Ishikawa (cell line): ENCODE data around the gene EP300.

Experiments used
- CEBPB ChIP-seq: IDR thresholded peaks from 2 replicates; pipeline ENCODE4 v1.6.1; 2012
- CREB1 ChIP-seq: IDR thresholded peaks from 2 replicates; pipeline ENCODE4 v1.6.1; 2012; ENCODE audit warnings: low read depth
- EGR1 ChIP-seq: IDR thresholded peaks from 2 replicates; pipeline ENCODE4 v1.6.1; 2012
- EP300 ChIP-seq: IDR thresholded peaks from 2 replicates; pipeline ENCODE4 v1.6.1; 2012; ENCODE audit warnings: borderline replicate concordance
- FOXM1 ChIP-seq: IDR thresholded peaks from 2 replicates; pipeline ENCODE4 v1.6.1; 2012; ENCODE audit warnings: low read depth, borderline replicate concordance
- NFIC ChIP-seq: IDR thresholded peaks from 2 replicates; pipeline ENCODE4 v1.6.1; 2012
- RAD21 ChIP-seq: IDR thresholded peaks from 2 replicates; pipeline ENCODE4 v1.6.1; 2012; ENCODE audit warnings: low read depth
- REST ChIP-seq: IDR thresholded peaks from 2 replicates; pipeline ENCODE4 v1.6.1; 2012; ENCODE audit warnings: low read depth, mild to moderate bottlenecking
- TAF1 ChIP-seq: IDR thresholded peaks from 2 replicates; pipeline ENCODE4 v1.6.1; 2012; ENCODE audit warnings: low read depth, mild to moderate bottlenecking
- TCF12 ChIP-seq: IDR thresholded peaks from 2 replicates; pipeline ENCODE4 v1.6.1; 2012; ENCODE audit warnings: low read depth
- TEAD4 ChIP-seq: IDR thresholded peaks from 2 replicates; pipeline ENCODE4 v1.6.1; 2012
- USF1 ChIP-seq: IDR thresholded peaks from 2 replicates; pipeline ENCODE4 v1.6.1; 2012
- YY1 ChIP-seq: IDR thresholded peaks from 2 replicates; pipeline ENCODE4 v1.6.1; 2012; ENCODE audit warnings: low read depth
- ZBTB7A ChIP-seq: IDR thresholded peaks from 2 replicates; pipeline ENCODE4 v1.6.1; 2012; ENCODE audit warnings: low read depth
- TF ChIP-seq, protein P1 (sequence below): IDR thresholded peaks from 2 replicates; pipeline ENCODE4 v1.6.1; 2012

The EP300 gene

GRCh38 chr22:41116342-41116741 lies 23.9 kb downstream of the EP300 start:
- no peak for TF ChIP-seq CREB1
- TF ChIP-seq NFIC: no peak
- TF ChIP-seq TEAD4: no peak

DNA sequence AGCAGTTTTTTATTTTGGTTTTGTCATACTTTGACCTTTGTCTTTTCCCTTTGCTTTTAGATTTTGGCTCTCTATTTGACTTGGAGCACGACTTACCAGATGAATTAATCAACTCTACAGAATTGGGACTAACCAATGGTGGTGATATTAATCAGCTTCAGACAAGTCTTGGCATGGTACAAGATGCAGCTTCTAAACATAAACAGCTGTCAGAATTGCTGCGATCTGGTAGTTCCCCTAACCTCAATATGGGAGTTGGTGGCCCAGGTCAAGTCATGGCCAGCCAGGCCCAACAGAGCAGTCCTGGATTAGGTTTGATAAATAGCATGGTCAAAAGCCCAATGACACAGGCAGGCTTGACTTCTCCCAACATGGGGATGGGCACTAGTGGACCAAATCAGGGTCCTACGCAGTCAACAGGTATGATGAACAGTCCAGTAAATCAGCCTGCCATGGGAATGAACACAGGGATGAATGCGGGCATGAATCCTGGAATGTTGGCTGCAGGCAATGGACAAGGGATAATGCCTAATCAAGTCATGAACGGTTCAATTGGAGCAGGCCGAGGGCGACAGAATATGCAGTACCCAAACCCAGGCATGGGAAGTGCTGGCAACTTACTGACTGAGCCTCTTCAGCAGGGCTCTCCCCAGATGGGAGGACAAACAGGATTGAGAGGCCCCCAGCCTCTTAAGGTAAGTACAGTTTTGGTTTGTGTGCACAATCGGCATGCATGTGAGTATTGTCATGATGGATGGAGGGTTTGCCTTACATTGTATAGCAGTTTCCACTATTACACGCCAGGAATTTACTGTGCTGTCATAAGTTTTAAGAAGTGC lies 25.0 kb downstream of the EP300 start:
- TF ChIP-seq REST: no peak
- no peak for TF ChIP-seq CREB1
- no peak for TF ChIP-seq TEAD4
- no peak for TF ChIP-seq NFIC
- no peak for TF ChIP-seq FOXM1
- no peak for TF ChIP-seq USF1
- no peak for TF ChIP-seq YY1
- no peak for TF ChIP-seq CEBPB
- TF ChIP-seq, protein P1, sequence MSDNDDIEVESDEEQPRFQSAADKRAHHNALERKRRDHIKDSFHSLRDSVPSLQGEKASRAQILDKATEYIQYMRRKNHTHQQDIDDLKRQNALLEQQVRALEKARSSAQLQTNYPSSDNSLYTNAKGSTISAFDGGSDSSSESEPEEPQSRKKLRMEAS: no peak
- TF ChIP-seq TCF12: no peak
- TF ChIP-seq EP300: no peak
- no peak for TF ChIP-seq RAD21
- TF ChIP-seq ZBTB7A: no peak
- TF ChIP-seq TAF1: no peak

GRCh38 chr22:41123151-41123550 lies 30.8 kb downstream of the EP300 start:
- TF ChIP-seq TAF1: no peak
- no peak for TF ChIP-seq YY1
- no peak for TF ChIP-seq CREB1
- TF ChIP-seq EGR1: no peak
- TF ChIP-seq EP300: no peak
- TF ChIP-seq, protein P1: no peak
- TF ChIP-seq REST: no peak
- TF ChIP-seq ZBTB7A: no peak
- TF ChIP-seq RAD21: no peak
- no peak for TF ChIP-seq TEAD4
- no peak for TF ChIP-seq FOXM1
- TF ChIP-seq USF1: no peak
- no peak for TF ChIP-seq TCF12
- TF ChIP-seq NFIC: no peak
- TF ChIP-seq CEBPB: no peak

- TF ChIP-seq TAF1: no peak
Measured at GRCh38 chr22:41124086-41124485, 31.7 kb downstream of the EP300 start.

GRCh38 chr22:41127451-41127850 lies 35.1 kb downstream of the EP300 start:
- no peak for TF ChIP-seq REST
- TF ChIP-seq TEAD4: no peak
- no peak for TF ChIP-seq FOXM1
- TF ChIP-seq TCF12: no peak
- TF ChIP-seq, protein P1: no peak
- TF ChIP-seq CREB1: no peak
- TF ChIP-seq EP300: no peak
- TF ChIP-seq TAF1: no peak
